HG02840 (cell line): ENCODE measurements around the gene JMY.

Experiments used
- ATAC-seq: cut with Tn5 transposase; IDR thresholded peaks from one replicate; pipeline ENCODE4 v1.9.1; 2021; ENCODE audit warnings: mild to moderate bottlenecking, moderate library complexity, moderate number of reproducible peaks; ENCODE audit not compliant: unreplicated experiment, low FRiP score

The JMY gene

DNA sequence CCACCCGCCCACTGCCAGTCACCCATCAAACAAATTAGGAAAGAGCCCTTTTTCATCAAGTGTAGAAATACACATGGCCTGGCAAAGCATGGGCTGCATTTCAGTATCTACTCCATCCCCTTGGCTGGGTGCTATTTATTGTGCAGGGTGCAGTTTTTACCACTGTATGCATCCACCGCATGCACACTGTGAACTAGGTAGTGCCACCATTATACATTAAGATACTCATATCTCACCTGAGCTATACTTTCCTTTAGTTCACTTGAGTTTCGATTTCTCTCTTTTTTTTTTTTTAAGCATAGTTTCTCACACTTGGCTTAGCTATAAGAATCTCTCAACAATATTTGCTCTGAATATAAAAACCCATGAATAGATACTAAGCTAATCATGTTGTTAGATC lies 49.4 kb downstream of the JMY start:
- no peak for ATAC-seq

DNA sequence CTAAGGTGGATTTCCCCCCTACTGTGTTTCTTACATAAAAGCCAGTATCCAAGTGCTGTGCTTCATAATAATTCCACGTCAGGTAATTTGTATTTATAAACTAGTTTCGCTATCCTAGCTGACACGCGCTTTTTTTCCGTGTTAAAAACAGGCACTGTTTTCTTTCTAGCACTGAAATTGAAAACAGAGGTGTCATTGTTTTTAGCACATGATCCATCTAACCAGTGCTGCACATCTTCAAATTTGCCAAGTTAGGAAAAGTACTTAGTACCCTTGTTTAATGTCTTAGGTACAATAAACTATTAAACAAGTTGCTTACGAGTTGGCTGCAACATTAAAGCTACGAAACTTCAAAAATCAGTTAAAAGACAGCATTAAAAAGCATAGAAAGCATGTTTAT lies 49.9 kb downstream of the JMY start:
- ATAC-seq, result no peak

DNA sequence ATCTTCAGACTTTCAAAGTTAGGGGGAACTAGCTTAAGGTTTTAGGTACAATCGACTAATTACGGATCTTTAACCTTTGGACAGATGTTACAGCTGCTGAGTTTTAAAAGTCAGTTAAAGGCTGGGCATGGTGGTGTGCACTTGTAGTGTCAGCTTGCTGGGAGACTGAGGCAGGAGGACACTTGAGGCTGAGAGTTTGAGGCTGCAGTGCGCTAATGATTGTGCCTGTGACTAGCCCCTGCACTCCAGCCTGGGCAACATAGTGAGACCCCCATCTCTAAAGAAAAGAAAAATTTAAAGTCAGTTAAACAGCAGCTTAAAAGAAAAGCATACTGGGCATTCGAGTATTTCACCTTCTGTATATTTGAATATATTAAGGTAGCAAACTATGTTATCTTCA lies 51.4 kb downstream of the JMY start:
- ATAC-seq, result no peak

DNA sequence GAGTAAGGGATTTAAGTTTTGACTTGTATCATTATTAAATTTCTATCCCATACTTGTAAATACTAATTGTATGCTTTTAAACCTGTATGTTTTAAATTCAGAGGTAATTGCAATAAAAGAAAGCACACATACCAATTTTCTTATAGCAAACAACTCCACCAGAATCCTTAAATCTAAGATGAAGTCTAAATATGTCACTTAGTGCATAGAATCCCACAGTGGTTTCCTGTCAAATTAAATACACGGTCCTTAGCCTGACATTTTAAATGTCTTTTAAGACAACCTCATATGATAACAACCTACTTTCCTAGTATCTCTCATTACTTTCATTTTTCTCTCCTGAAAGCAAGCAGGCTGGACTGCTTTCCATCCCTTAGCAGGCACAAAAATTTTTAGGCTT lies 52.0 kb downstream of the JMY start:
- no peak for ATAC-seq

DNA sequence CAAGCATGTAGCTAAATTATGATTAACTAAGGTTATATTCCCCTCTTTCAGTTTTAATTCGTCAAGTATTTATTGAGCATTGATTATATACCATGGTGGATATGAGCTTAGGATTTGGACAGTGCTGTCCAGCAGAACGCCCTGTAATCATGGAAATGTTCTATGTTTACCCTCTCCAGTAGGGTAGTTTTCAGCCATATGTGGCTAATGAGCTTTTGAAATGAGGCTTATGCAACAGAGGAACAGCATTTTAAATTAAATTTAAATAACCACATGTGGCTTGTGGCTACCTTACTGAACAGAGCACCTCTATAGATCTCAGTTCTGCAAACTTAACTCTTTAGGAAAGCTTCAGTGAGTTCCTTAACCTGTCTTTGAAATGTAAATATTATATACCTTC lies 59.1 kb downstream of the JMY start:
- ATAC-seq, result no peak

DNA sequence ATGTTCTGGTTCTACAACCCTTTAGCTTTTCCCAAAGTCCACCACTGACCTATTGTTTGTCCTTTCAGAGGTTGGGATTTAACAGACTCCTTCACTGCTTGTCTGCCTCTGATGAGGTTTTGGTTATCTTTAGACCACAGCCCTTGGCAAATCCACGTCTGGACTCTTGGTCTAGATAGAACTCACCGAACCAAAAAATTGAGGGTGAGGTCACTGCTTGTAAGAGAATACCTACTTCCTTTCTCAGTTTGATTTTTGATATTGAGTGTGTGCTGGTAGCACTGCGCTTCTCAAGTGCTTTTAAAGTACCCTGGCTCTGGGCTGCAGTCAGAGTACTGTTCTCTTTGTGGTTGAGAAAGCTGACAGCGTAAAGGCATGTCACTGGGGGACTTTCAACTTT lies 61.7 kb downstream of the JMY start:
- no peak for ATAC-seq

DNA sequence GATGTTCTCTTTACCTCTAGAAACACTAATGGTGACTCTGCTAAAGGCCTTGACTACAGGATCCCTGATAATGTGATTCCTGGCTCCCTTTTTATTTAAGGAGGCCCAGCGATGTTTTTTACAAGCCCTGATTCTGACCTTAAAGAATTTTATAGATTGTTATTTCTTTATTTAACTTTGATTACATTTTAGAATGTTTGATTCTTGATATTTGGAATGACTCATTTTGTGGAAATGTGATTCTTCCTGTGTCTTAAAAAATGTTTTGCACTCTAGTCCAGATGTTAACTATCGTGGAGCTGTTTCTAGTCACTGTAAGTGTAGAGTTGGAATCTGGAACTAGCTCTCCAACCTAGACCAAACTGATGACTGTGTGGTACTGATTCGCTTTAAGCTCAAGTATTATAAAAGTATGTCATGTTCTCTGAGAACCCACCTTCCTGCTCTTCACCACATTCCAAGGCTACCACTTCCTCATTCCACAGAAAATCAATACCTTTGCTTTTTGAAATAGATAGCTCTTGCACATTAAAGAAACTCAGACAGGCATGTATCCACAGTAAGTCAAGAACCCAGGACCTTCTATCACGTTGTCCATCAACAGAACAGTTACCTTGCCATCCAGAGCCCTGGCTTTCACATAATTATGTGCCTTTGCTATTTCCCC lies 65.2 kb downstream of the JMY start:
- no peak for ATAC-seq

DNA sequence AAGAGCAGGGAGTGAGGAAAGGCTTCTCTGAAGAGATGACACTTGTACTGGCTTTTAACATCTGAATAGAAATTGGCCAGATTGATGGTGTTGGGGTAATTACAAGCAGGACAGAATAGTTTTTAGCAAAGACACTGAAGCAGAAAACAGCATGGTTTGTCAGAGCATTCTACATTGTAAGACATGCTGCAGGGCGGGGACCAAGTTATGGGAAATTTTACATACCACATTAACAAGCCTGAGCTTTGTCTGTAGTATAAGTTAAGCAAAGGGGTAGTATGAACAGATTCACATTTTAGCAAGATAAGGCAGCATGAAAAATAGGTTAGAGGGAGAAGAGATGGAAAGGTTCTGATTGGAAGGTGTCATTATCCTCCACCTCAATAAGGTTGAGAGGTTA lies 66.5 kb downstream of the JMY start:
- no peak for ATAC-seq

DNA sequence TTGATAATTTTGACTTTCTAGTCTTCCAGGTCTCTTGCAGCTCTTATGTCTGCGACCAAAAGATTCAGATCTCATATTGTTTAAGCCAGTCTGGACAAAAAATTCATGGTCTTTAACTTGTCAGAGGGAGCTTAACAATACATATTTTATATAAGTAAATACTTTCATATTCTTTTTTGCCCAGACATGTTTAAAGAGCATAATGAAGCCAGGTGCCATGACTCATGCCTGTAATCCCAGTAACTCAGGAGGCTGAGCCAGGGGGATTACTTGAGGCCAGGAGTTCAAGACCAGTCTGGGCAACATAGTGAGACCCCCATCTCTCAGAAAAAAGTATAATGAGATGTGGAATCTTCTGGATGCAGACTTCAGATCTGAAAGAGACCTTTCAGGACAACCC lies 69.8 kb downstream of the JMY start:
- no peak for ATAC-seq

DNA sequence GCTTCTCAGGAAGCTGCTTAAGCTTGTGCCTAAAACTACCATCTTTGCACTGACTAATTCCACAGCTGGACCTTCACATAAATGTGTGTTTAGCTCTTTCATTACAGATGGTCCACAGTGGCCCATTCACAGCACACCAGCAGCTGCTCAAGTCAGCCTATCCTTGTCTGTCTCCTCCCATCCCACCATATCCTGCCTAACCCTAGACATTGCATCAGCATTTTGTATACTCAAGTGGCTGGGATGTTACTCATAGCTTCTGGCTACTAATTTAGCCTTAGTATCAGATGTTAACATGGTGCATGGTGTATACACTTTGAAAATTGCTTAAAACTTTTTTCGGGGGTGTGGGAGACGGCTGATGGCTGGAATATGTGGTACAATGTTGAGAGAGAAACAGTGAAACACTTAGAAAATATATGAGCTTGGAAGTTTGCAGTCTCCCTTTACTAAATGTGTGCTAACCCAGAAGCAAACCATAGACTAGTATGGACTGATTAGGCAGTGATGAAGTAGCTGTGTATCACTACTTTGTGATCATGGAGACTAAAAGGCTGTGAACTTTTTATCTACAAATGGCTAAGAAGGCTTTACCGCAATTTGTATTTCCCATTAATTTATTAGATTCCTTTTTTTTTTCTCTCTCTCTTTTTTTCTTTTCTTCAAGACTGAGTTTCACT lies 83.1 kb downstream of the JMY start:
- no peak for ATAC-seq

DNA sequence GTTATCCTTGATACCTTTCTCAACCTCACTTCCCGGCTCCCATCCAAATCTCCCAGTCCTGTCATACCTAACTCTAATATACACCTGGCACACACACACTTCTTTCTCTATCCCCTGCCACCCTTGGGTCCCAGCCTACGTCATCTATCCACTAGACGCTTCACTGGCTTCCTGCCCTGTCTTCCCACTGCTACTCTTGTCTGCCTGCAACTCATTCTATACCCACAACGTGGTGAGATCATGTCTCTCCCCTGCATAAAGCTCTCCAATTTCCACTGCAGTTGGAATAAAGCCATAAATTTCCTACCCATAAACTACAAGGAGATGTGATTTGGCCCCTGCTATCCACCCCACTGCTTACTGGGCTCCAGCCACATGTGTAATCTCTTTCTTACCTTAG lies 93.5 kb downstream of the JMY start:
- ATAC-seq, result no peak

DNA sequence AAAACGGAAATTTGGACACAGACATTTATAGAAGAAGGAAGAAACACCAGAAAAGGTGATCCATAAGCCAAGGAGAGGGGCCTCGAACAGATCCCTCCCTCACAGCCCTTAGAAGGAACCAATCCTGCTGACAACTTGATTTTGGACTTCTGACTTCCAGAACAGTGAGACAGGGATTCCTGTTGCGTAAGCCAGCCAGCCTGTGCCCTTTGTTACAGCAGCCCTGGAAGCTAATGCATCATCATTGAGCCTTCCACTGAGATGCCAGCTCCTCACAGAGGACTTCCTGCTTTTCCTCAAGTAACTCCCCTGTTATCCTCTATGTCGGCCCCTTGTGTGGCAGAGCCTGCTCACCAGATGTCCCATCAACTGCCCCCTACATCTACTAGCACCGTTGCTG lies 94.1 kb downstream of the JMY start:
- no peak for ATAC-seq

DNA sequence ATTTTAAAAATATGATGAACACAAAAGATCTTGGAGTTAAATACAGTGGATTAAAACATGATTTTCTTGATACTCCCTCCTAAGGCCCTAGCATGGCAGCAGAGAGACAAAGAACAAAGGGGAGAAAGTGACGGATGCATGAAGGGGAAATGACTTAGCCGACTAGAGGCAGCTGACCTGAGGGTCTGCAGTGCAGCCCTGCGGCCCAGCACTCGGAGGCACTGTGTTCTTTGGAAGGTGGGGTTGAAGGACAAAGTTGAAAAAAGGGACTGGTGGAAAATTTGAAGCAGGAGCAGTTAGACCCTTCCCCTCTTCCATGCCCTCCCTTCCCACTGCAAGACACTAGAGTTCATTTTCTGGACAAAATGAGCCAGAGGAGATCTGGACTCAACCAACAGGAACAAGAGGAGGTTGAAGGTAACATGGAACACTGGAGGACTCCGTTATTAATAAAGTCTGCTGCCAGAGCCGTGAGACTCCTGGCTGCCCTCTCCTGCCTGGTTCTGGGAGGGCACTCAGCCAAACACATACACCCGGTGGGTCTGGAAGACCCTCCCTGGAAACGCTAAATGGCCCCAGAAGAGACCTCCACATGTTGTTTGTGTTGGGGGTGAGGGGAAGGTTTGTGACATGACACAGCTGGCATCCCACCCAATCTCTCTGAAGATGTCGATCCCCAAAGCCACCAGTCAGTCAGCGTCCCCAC lies 98.1 kb downstream of the JMY start:
- ATAC-seq, result no peak

DNA sequence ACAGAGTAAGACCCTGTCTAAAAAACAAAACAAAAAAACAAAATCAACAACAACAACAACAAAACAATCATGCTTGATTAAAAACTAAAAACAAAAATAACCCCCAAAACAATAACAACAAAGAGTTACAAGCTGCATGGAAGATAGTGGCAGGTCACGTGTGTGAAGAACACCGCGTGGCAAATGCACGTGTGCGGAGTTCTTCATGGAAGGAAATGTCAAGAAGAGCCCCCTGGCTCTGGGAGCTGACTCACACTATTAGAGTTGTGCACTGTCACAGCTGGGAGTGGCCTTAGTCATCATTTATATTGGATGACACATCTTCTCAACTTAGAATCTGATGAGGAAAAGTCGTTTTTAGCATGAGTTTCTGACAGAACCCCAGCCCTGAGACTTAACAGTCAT lies 110.5 kb downstream of the JMY start:
- no peak for ATAC-seq

DNA sequence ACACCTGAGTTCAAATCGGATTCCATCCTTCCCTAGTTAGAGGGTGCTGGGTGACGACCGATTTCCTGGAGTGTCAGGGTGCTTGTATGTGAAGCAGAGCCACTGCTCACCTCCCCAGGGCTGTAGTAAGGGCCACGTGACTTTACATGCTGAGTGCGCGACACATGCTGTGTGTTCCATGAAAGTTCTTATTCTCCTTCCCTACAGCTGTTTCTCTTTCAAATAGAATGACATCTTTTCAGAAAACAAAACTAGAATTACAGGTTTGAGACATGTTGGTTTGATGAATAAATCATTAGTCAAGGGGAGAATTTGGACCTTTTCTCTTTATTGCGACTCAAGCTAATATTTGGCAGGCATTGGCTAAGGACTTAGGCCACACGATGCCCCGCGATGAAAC lies 113.1 kb downstream of the JMY start:
- no peak for ATAC-seq

DNA sequence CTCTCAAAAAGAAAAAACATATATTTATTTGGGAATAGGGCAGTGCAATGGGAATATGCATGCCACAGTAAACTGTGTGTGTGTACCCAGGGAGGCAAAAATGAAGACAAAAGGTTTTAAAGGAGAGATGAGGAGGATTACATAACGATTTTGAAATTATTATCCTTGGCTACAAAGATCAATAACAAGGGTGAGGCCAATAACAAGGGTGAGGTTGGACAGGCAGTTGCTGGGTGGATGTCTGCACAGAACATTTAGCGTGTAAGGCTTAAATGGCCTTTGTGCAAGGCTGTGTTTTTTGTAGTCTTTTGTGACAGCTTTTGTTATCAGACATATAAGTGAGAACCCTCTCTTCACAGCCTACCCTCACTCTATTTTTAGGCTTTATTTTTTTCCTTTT lies 114.0 kb downstream of the JMY start:
- ATAC-seq, result no peak

DNA sequence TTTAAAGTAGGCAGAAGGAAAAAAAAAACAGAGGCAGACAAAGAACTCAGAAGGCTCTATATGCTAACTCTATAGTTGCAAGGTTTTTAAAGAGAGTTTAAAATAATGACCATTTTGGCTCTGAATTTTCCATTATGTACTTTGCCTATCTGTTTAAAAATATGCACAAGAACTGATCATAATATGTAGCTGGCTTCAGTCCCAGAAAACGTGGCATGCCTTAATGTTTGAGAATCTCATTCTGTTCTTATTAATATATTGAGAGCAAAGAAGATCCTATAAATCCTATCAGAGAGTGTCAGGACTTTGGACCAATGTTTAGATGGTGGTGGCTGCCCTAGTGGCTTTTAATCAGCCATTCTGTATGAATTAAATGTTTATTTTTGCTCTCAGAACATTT lies 121.5 kb downstream of the JMY start:
- no peak for ATAC-seq
